CD14-positive monocyte (primary cell): Measurements from ENCODE around the gene PEX12. TPM values are rescaled to one million over a fixed set of nuclear protein-coding genes. Genes with fewer than 3 reads are reported as not detected.

Experiments used
- DNase-seq, 3 donors: peaks; one replicate each; pipeline ENCODE4 v3.0.0-alpha.2; 2011 to 2022
- H2AFZ ChIP-seq: 2 replicates; pipeline ENCODE4 v1.6.0; 2012; ENCODE audit warnings: mild to moderate bottlenecking, low read depth, low read length, inconsistent platforms; ENCODE audit not compliant: insufficient read depth, poor library complexity, severe bottlenecking
- H3K27ac ChIP-seq, 2 donors: 1 replicate in 1 of 2; 2 replicates in 1 of 2; pipeline ENCODE4 v1.5.1; 2012 to 2013; ENCODE audit warnings: low read length in 2 of 2, control low read depth in 1 of 2, inconsistent platforms in 1 of 2, low read depth in 1 of 2, mild to moderate bottlenecking in 1 of 2
- H3K27me3 ChIP-seq, 2 donors: one replicate each; pipeline versions ENCODE4 v1.6.0 to v1.6.1; 2011 to 2013; ENCODE audit warnings: low read length in 2 of 2; ENCODE audit not compliant: control insufficient read depth in 2 of 2, insufficient read depth in 2 of 2
- H3K36me3 ChIP-seq, 2 donors: replicated peaks in 1 of 2; 1 replicate in 1 of 2; 2 replicates in 1 of 2; pipeline versions ENCODE4 v1.5.1 to v1.6.1; 2012 to 2013; ENCODE audit warnings: low read length in 2 of 2, control low read depth in 1 of 2, inconsistent platforms in 1 of 2, mild to moderate bottlenecking in 1 of 2; ENCODE audit not compliant: insufficient read depth in 2 of 2, control insufficient read depth in 1 of 2
- H3K4me1 ChIP-seq, 2 donors: 1 replicate in 1 of 2; 2 replicates in 1 of 2; pipeline versions ENCODE4 v1.5.1 to v1.6.1; 2012 to 2013; ENCODE audit warnings: low read length in 2 of 2, control low read depth in 1 of 2, inconsistent platforms in 1 of 2, mild to moderate bottlenecking in 1 of 2, moderate library complexity in 1 of 2; ENCODE audit not compliant: insufficient read depth in 2 of 2, control insufficient read depth in 1 of 2
- H3K4me2 ChIP-seq: replicated peaks from 2 replicates; pipeline ENCODE3; 2012; ENCODE audit warnings: low read length, moderate library complexity, mild to moderate bottlenecking; ENCODE audit not compliant: poor library complexity, severe bottlenecking; ENCODE audit errors: extremely low read depth
- H3K4me3 ChIP-seq, 3 experiments: fragments of 200-600 bp in 1 of 3; sonication (generic) in 1 of 3; replicated peaks in 1 of 3; 1 replicate in 2 of 3; 2 replicates in 1 of 3; pipeline ENCODE4 v1.5.1; 2011 to 2013; ENCODE audit warnings: low read length in 3 of 3, mild to moderate bottlenecking in 3 of 3, control low read depth in 2 of 3, low read depth in 2 of 3, inconsistent platforms in 1 of 3, moderate library complexity in 1 of 3
- H3K79me2 ChIP-seq: 2 replicates; pipeline ENCODE4 v1.6.0; 2012; ENCODE audit warnings: mild to moderate bottlenecking, control low read depth, inconsistent platforms, low read length, moderate library complexity; ENCODE audit not compliant: insufficient read depth
- H3K9ac ChIP-seq: 2 replicates; pipeline ENCODE4 v1.6.0; 2017; ENCODE audit warnings: low read length, mild to moderate bottlenecking; ENCODE audit not compliant: insufficient read depth, poor library complexity, severe bottlenecking
- H3K9me3 ChIP-seq, 2 donors: replicated peaks in 1 of 2; 1 replicate in 1 of 2; 2 replicates in 1 of 2; pipeline versions ENCODE4 v1.5.1 to v1.6.1; 2012 to 2013; ENCODE audit warnings: low read length in 2 of 2, control low read depth in 1 of 2; ENCODE audit not compliant: control insufficient read depth in 1 of 2, insufficient read depth in 1 of 2
- H4K20me1 ChIP-seq: 2 replicates; pipeline ENCODE4 v1.6.0; 2012; ENCODE audit warnings: mild to moderate bottlenecking, low read length, control low read depth, moderate library complexity; ENCODE audit not compliant: insufficient read depth
- H3K27ac Mint-ChIP-seq, 7 donors: one replicate each; pipeline ENCODE4 v1.8.0; 2020; ENCODE audit warnings: mild to moderate bottlenecking in 7 of 7, mixed read lengths in 7 of 7, moderate library complexity in 6 of 7, inconsistent platforms in 2 of 7
- H3K27me3 Mint-ChIP-seq, 3 donors: one replicate each; pipeline ENCODE4 v1.8.0; 2021 to 2022; ENCODE audit warnings: low read depth in 3 of 3, mild to moderate bottlenecking in 3 of 3, mixed read lengths in 3 of 3, moderate library complexity in 3 of 3, inconsistent platforms in 1 of 3
- H3K36me3 Mint-ChIP-seq, 2 donors: one replicate each; pipeline ENCODE4 v1.8.0; 2020; ENCODE audit warnings: mixed read lengths in 2 of 2, inconsistent platforms in 1 of 2, mild to moderate bottlenecking in 1 of 2
- H3K4me1 Mint-ChIP-seq: one replicate; pipeline ENCODE4 v1.8.0; 2020; ENCODE audit warnings: mild to moderate bottlenecking, mixed read lengths
- H3K4me3 Mint-ChIP-seq, 2 donors: one replicate each; pipeline ENCODE4 v1.8.0; 2020; ENCODE audit warnings: mild to moderate bottlenecking in 2 of 2, mixed read lengths in 2 of 2, moderate library complexity in 1 of 2
- H3K9me3 Mint-ChIP-seq, 7 donors: one replicate each; pipeline ENCODE4 v1.8.0; 2020 to 2022; ENCODE audit warnings: mixed read lengths in 7 of 7, mild to moderate bottlenecking in 6 of 7, moderate library complexity in 6 of 7, inconsistent platforms in 2 of 7
- CTCF ChIP-seq: fragments of 200-600 bp; IDR thresholded peaks from one replicate; pipeline ENCODE4 v1.8.0; 2022; ENCODE audit warnings: antibody characterized with exemption, mild to moderate bottlenecking
- WGBS: methylation state at CpG from one replicate; pipeline ENCODE4 v1.1.5; 2013; ENCODE audit warnings: missing lambda C conversion rate; ENCODE audit not compliant: insufficient coverage; 5-methylcytosine and 5-hydroxymethylcytosine counted together
- intact Hi-C, 2 donors: fragments of 100-400 bp; cut with micrococcal nuclease; formaldehyde crosslinking; loops; one replicate each; pipeline versions ENCODE4 v1.15.0 to v1.15.1; 2023
- polyA minus RNA-seq: library from RNA; depleted of rRNA, polyadenylated mRNA; stranded (reverse); fragments of >200 nt; gene quantifications from 2 replicates; pipeline ENCODE4 v1.2.3, GENCODE V29; 2012
- polyA plus RNA-seq, 3 donors: library from polyadenylated mRNA; depleted of rRNA in 1 of 3; unstranded in 2 of 3; stranded (reverse) in 1 of 3; fragments of 300-500 nt in 2 of 3; fragments of >200 nt in 1 of 3; fragmentation: Illumina TruSeq in 2 of 3; gene quantifications; 1 replicate in 2 of 3; 2 replicates in 1 of 3; pipeline ENCODE4 v1.2.3, GENCODE V29; 2012 to 2021
- total RNA-seq, 12 experiments: library from RNA in 1 of 12; stranded (reverse) in 1 of 12; fragments of 120-200 nt in 1 of 12; gene quantifications; one replicate each; pipeline ENCODE4 v1.2.4 and lab custom pipeline; 2013 to 2026; ENCODE audit warnings: mixed read lengths in 6 of 12, inconsistent platforms in 1 of 12

Gene PEX12
- 2.4 TPM for total RNA-seq (2013)
- polyA plus RNA-seq (under 1 TPM; 0.08 to 0.72 (median 0.31) TPM), polyA minus RNA-seq (0.83 and 2.5 TPM in 2 replicates), total RNA-seq (lab: John Stamatoyannopoulos, UW) (1.1 to 3.5 (median 2.3) reads per million in 11 experiments)

GRCh38 chr17:35578197-35578928 lies at the start of gene PEX12:
TSS of gene PEX12 (minus strand) at chr17:35578571. CDS start at chr17:35578021, 550 bp downstream.
- peak; percentile 68 to 81 (median 80) for DNase-seq

GRCh38 chr17:35627417-35627816 lies 49.0 kb upstream of the PEX12 start:
- H3K27me3 ChIP-seq: no peaks in the 10 kb centered on the region
- no peak for TF ChIP-seq CTCF
- Mint-ChIP-seq H3K27me3 (peaks cover 0 to 1% (median 0%) of the 10 kb centered on the region in 3 donors), H3K27ac (no peak overlapping the region), H3K4me1 (no peaks in the 10 kb centered on the region), H3K9me3 (no peaks in the 10 kb centered on the region), H3K4me3 (no peak overlapping the region), H3K36me3 (peaks cover 73 to 83% of the 10 kb centered on the region in 2 donors)
- DNase-seq: no peak
- H3K9ac ChIP-seq: no peak overlapping the region
- no peak overlapping the region for H3K4me2 ChIP-seq
- H3K9me3 ChIP-seq: no peaks in the 10 kb centered on the region
- no peak overlapping the region for H3K4me3 ChIP-seq
- H3K27ac ChIP-seq: no peak overlapping the region
- H2AFZ ChIP-seq: no peak overlapping the region
- 80% methylated on average over 1 of the region's 4 CpGs for WGBS
- intact Hi-C loops: no loop called here
- H3K4me1 ChIP-seq: no peaks in the 10 kb centered on the region
- H4K20me1 ChIP-seq: no peaks in the 10 kb centered on the region
- H3K36me3 ChIP-seq: peaks cover 66 to 96% of the 10 kb centered on the region in 2 donors
- no peaks in the 10 kb centered on the region for H3K79me2 ChIP-seq

More at GRCh38 chr17:35578197-35578928, at the start of gene PEX12:
- H3K4me1 ChIP-seq: peaks cover 13 to 26% of the 10 kb centered on the region in 2 donors
- peak within 1 kb of the TSS; percentile 78 for H3K4me2 ChIP-seq
- peaks cover 21 to 28% of the 10 kb centered on the region in 2 donors for H3K36me3 ChIP-seq
- H3K4me3 ChIP-seq: peak within 1 kb of the TSS; percentile 66 to 87 (median 83)
- no peaks in the 10 kb centered on the region for H3K9me3 ChIP-seq
- H3K27me3 ChIP-seq: no peaks in the 10 kb centered on the region
- Mint-ChIP-seq H3K4me3 (peak within 1 kb of the TSS; percentile 96 to 97), H3K4me1 (peaks cover 18% of the 10 kb centered on the region), H3K36me3 (peaks cover 19 to 20% of the 10 kb centered on the region in 2 donors), H3K27ac (peak within 1 kb of the TSS; percentile 88 to 95 (median 91)), H3K27me3 (peaks cover 4 to 7% (median 6%) of the 10 kb centered on the region in 3 donors), H3K9me3 (peaks cover 0 to 4% (median 0%) of the 10 kb centered on the region in 7 donors)
- no peaks in the 10 kb centered on the region for H3K79me2 ChIP-seq
- H3K27ac ChIP-seq: peak within 1 kb of the TSS; percentile 70 to 84
- no peaks in the 10 kb centered on the region for H4K20me1 ChIP-seq
- intact Hi-C loops: no loop called here
- under 1% methylated on average over 38 of the region's 45 CpGs for WGBS
- no peak for TF ChIP-seq CTCF
- peak within 1 kb of the TSS; percentile 74 for H3K9ac ChIP-seq
- H2AFZ ChIP-seq: peak within 1 kb of the TSS; percentile 90
